Measurements from ENCODE around the gene NATD1. TPM values are rescaled to one million over a fixed set of nuclear protein-coding genes. Genes with fewer than 3 reads are reported as not detected.

The NATD1 gene
- polyA plus RNA-seq, 1 experiment: 13.3 TPM

DNA sequence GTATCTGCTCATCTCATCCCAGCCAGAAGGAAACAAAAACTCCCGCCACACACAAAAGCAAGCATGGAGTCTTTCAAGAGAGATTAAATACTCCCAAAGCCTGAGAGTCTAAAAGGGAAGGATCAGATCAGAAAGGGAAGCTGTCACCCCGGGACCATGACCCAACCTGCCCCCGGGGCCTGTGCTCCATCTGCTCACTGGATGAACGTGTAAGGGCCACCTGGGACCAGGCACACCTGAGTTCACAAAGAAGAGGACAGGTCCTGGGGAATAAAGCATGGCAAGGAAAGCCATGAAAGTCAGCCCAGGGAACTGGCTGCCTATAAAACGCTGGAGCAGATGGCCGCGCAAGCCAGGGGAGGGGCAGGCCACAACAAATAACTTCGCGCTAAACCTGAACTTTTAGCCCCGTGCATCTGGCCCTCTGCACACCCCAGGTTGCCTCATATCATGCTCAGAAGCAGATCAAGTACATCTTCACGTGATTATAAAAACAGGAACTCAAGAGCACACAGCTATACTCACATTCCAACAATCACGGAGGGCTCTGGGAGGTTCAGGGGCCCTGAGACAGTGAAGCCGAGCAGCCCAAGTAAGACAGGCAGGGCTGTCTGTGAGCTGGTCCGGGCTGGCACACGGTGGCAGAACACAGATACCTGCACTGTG, 42.7 kb downstream of the NATD1 start:
- H3K36me3 ChIP-seq (ENCODE audit: control insufficient read depth, insufficient read depth, low read length): peaks cover 12% of the 10 kb centered on the region
- H3K4me3 ChIP-seq (ENCODE audit: low read depth, low read length): no peak overlapping the region
- ChIA-PET CTCF (interaction anchor here (1.0 to 1.8 kb wide), 4 partner anchors 10 to 302 kb away, joined by 3 to 9 read pairs (median 4); no protein-coding TSS in a partner anchor), POLR2A (no interaction called here)
- TF ChIP-seq, protein P1, sequence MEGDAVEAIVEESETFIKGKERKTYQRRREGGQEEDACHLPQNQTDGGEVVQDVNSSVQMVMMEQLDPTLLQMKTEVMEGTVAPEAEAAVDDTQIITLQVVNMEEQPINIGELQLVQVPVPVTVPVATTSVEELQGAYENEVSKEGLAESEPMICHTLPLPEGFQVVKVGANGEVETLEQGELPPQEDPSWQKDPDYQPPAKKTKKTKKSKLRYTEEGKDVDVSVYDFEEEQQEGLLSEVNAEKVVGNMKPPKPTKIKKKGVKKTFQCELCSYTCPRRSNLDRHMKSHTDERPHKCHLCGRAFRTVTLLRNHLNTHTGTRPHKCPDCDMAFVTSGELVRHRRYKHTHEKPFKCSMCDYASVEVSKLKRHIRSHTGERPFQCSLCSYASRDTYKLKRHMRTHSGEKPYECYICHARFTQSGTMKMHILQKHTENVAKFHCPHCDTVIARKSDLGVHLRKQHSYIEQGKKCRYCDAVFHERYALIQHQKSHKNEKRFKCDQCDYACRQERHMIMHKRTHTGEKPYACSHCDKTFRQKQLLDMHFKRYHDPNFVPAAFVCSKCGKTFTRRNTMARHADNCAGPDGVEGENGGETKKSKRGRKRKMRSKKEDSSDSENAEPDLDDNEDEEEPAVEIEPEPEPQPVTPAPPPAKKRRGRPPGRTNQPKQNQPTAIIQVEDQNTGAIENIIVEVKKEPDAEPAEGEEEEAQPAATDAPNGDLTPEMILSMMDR (IDR thresholded peaks at IDR 0.05; ENCODE audit: insufficient read depth, low read depth, low read length): no peak
- DNase-seq (ENCODE audit: low read depth): no peak
- H3K27me3 ChIP-seq (ENCODE audit: control insufficient read depth, insufficient read depth, low read length): no peaks in the 10 kb centered on the region

DNA sequence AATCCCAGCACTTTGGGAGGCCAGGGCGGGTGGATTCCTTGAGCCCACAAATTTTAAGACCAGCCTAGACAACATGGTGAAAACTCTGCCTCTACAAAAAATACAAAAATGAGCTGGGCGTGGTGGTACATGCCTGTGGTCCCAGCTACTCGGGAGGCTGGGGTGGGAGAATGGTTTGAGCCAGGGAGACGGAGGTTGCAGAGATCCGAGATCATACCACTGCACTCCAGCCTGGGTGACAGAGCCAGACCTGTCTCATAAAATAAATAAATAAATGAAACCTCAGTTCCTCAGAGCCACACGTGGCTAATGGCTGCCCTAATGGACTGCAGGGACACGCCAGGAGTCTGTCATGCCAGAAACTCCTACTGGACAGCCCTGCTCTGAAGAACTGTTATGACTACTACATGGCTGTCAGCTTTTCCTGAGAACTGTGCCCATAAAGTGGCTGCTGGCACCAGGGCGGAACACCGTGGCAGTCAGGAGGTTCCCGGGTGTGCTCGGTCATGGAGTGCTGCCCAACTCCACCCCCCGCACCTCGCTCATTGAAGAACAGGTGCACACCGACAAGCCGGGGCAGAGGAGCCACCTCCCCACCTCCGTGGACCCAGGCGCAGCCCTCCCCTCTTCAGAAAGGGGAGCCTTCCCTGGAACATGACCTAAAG, 43.6 kb downstream of the NATD1 start:
- H3K4me3 ChIP-seq (ENCODE audit: low read depth, low read length): no peak overlapping the region
- peaks cover 12% of the 10 kb centered on the region for H3K36me3 ChIP-seq (ENCODE audit: control insufficient read depth, insufficient read depth, low read length)
- TF ChIP-seq, protein P1 (IDR thresholded peaks at IDR 0.05; ENCODE audit: insufficient read depth, low read depth, low read length): no peak
- POLR2A ChIA-PET: no interaction called here
- CTCF ChIA-PET: interaction anchor here (1.3 kb wide), 1 partner anchor 14 kb away, joined by 5 read pairs; no protein-coding TSS in a partner anchor
- DNase-seq (ENCODE audit: low read depth): no peak
- no peaks in the 10 kb centered on the region for H3K27me3 ChIP-seq (ENCODE audit: control insufficient read depth, insufficient read depth, low read length)

DNA sequence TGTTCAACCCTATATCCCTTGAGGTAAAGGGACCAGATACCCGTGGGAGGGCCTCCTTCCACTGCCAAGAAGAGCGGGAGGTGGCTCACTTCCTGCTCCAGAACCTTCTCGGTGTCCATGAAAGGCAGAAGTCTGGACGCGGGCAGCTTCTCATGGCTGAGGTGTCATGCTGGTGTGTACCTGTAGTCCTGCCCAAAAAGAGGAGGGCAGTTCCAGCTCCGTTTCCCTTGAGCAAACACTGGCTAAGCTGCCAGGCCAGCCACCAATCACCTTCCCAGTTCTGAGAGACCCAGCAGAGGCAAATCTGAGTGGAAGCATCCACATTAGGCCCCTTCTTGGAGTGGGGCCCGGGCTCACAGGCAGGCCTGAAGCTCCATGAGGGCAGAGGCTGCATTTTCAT, 44.9 kb downstream of the NATD1 start:
- TF ChIP-seq, protein P1 (IDR thresholded peaks at IDR 0.05; ENCODE audit: insufficient read depth, low read depth, low read length): no peak
- POLR2A ChIA-PET: no interaction called here
- CTCF ChIA-PET: no interaction called here
- Histone ChIP-seq H3K4me3 (ENCODE audit: low read depth, low read length) (no peak overlapping the region), H3K36me3 (ENCODE audit: control insufficient read depth, insufficient read depth, low read length) (peaks cover 12% of the 10 kb centered on the region), H3K27me3 (ENCODE audit: control insufficient read depth, insufficient read depth, low read length) (no peaks in the 10 kb centered on the region)
- no peak for DNase-seq (ENCODE audit: low read depth)

DNA sequence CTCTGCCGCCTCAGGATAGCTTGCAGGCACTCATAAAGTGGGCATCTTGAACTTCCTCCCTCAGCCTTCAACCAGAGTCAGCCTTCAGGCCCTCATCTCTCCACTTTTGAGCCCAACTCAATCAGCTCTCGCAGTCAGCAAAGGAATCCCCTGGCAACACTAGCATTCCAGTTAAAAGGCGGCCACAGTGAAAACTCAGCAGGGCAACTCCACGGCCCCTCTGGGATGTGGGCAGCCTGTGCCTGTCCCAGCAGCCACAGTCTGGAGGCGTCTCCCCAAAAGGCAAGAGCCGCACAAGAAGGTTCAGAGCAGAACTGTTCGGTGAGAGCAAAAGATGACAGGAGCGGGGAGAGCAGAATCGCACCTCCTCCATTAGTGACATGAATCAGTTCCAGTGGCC, 48.3 kb downstream of the NATD1 start:
- ChIA-PET CTCF (interaction anchor here (0.9 to 2.0 kb wide), 2 partner anchors 61 to 76 kb away, joined by 4 to 8 read pairs; no protein-coding TSS in a partner anchor), POLR2A (no interaction called here)
- DNase-seq (ENCODE audit: low read depth): no peak
- H3K27me3 ChIP-seq (ENCODE audit: control insufficient read depth, insufficient read depth, low read length): no peaks in the 10 kb centered on the region
- TF ChIP-seq, protein P1 (IDR thresholded peaks at IDR 0.05; ENCODE audit: insufficient read depth, low read depth, low read length): no peak
- H3K36me3 ChIP-seq (ENCODE audit: control insufficient read depth, insufficient read depth, low read length): peaks cover 14% of the 10 kb centered on the region
- H3K4me3 ChIP-seq (ENCODE audit: low read depth, low read length): no peak overlapping the region

DNA sequence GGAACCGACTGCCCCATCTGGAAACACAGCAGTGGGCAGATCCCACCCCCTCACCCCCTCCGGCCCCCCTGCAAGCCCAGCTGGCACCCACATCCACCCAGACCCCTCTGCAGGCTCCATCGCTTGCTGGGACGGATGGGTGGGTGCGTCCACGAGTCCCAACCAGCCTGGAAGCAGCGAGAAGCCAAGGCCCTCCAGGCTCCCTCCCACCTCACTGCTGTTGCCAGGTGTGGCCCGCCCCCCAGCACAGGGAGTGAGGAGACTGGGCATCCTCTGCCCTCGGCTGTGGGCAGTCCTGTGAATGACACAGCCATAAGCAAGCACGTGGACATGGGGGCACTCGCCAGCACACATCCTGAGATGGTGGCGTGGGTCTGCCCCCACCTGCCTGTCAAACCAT, 50.7 kb downstream of the NATD1 start:
- Histone ChIP-seq H3K4me3 (ENCODE audit: low read depth, low read length) (no peak overlapping the region), H3K27me3 (ENCODE audit: control insufficient read depth, insufficient read depth, low read length) (no peaks in the 10 kb centered on the region), H3K36me3 (ENCODE audit: control insufficient read depth, insufficient read depth, low read length) (peaks cover 14% of the 10 kb centered on the region)
- ChIA-PET POLR2A (no interaction called here), CTCF (interaction anchor here (2.4 kb wide), 1 partner anchor 74 kb away, joined by 5 read pairs; no protein-coding TSS in a partner anchor)
- TF ChIP-seq, protein P1 (IDR thresholded peaks at IDR 0.05; ENCODE audit: insufficient read depth, low read depth, low read length): no peak
- DNase-seq (ENCODE audit: low read depth): no peak

Measured in BJ (cell line).